ENCODE results near the gene EBLN1.

Gene EBLN1

GRCh38 chr10:22226599-22226998 is 8.8 kb upstream of the EBLN1 start:
- TF ChIP-seq POLR2AphosphoS5 (IDR thresholded peaks at IDR 0.05; ENCODE audit: low read depth, low read length): no peak
- TF ChIP-seq REST (IDR thresholded peaks at IDR 0.05; ENCODE audit: insufficient read depth in 1 of 2, low read depth in 2 of 2, low read length in 2 of 2): no peak
- no peak for TF ChIP-seq SIN3A (IDR thresholded peaks at IDR 0.05; ENCODE audit: borderline replicate concordance, insufficient read depth, low read length)
- no peak for TF ChIP-seq TAF1 (IDR thresholded peaks at IDR 0.05; ENCODE audit: borderline replicate concordance, insufficient read depth, low read length)
- TF ChIP-seq FOXP2 (optimal IDR thresholded peaks at IDR 0.05; ENCODE audit: borderline replicate concordance, extremely low read depth, extremely low read length, insufficient read depth): no peak

GRCh38 chr10:22222236-22223190 is 4.7 kb upstream of the EBLN1 start:
- no peak for TF ChIP-seq TAF1 (IDR thresholded peaks at IDR 0.05; ENCODE audit: borderline replicate concordance, insufficient read depth, low read length)
- TF ChIP-seq REST (IDR thresholded peaks at IDR 0.05; ENCODE audit: insufficient read depth in 1 of 2, low read depth in 2 of 2, low read length in 2 of 2): no peak
- TF ChIP-seq FOXP2 (optimal IDR thresholded peaks at IDR 0.05; ENCODE audit: borderline replicate concordance, extremely low read depth, extremely low read length, insufficient read depth): no peak
- no peak for TF ChIP-seq SIN3A (IDR thresholded peaks at IDR 0.05; ENCODE audit: borderline replicate concordance, insufficient read depth, low read length)
- TF ChIP-seq POLR2AphosphoS5 (IDR thresholded peaks at IDR 0.05; ENCODE audit: low read depth, low read length): no peak

- TF ChIP-seq TAF1 (IDR thresholded peaks at IDR 0.05; ENCODE audit: borderline replicate concordance, insufficient read depth, low read length) (no peak), FOXP2 (optimal IDR thresholded peaks at IDR 0.05; ENCODE audit: borderline replicate concordance, extremely low read depth, extremely low read length, insufficient read depth) (no peak), REST (IDR thresholded peaks at IDR 0.05; ENCODE audit: insufficient read depth in 1 of 2, low read depth in 2 of 2, low read length in 2 of 2) (no peak), POLR2AphosphoS5 (IDR thresholded peaks at IDR 0.05; ENCODE audit: low read depth, low read length) (no peak), SIN3A (IDR thresholded peaks at IDR 0.05; ENCODE audit: borderline replicate concordance, insufficient read depth, low read length) (no peak)
Observed at GRCh38 chr10:22219308-22219707, 1.5 kb upstream of the EBLN1 start.

- TF ChIP-seq POLR2AphosphoS5 (IDR thresholded peaks at IDR 0.05; ENCODE audit: low read depth, low read length) (no peak), SIN3A (IDR thresholded peaks at IDR 0.05; ENCODE audit: borderline replicate concordance, insufficient read depth, low read length) (no peak), REST (IDR thresholded peaks at IDR 0.05; ENCODE audit: insufficient read depth in 1 of 2, low read depth in 2 of 2, low read length in 2 of 2) (no peak), FOXP2 (optimal IDR thresholded peaks at IDR 0.05; ENCODE audit: borderline replicate concordance, extremely low read depth, extremely low read length, insufficient read depth) (no peak), TAF1 (IDR thresholded peaks at IDR 0.05; ENCODE audit: borderline replicate concordance, insufficient read depth, low read length) (no peak)
Observed at GRCh38 chr10:22218448-22218847, 633 bp upstream of the EBLN1 start.

Data from PFSK-1 (cell line).